IPS-15b (cell line): ENCODE measurements around the gene ILKAP.

ENCODE experiments used
- H3K27me3 ChIP-seq: one replicate; pipeline ENCODE4 v1.6.1; 2013; ENCODE audit warnings: low read length; ENCODE audit not compliant: control insufficient read depth, insufficient read depth
- H3K36me3 ChIP-seq: one replicate; pipeline ENCODE4 v1.6.1; 2013; ENCODE audit warnings: low read length; ENCODE audit not compliant: control insufficient read depth, insufficient read depth
- H3K4me1 ChIP-seq: one replicate; pipeline ENCODE4 v1.6.1; 2013; ENCODE audit warnings: mild to moderate bottlenecking, low read length; ENCODE audit not compliant: control insufficient read depth, insufficient read depth
- H3K4me3 ChIP-seq: one replicate; pipeline ENCODE4 v1.5.1; 2013; ENCODE audit warnings: low read depth, low read length
- H3K9ac ChIP-seq: one replicate; pipeline ENCODE4 v1.6.1; 2013; ENCODE audit warnings: low read depth, mild to moderate bottlenecking, low read length
- H3K9me3 ChIP-seq: one replicate; pipeline ENCODE4 v1.6.1; 2013; ENCODE audit warnings: mild to moderate bottlenecking, low read length; ENCODE audit not compliant: control insufficient read depth, insufficient read depth

The ILKAP gene

DNA sequence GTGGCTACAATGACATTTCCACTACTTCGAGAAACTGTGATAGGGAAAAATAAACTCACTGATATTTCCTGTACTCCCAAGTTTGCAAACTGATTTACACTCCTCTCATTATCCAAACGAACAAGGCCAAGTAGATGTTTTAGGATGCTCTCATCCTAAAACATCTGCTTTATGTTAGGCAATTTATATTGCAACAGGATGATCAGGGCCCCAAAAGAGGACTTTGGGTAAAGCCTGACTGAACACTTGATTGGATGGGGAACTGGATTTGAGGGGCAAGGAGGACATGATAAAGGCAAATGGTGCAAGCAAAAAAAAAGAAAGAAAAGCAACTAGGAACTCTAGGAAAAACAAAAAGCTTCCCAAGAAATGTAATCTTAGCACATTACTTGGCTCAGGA is 38.5 kb upstream of the ILKAP start:
- peaks cover 40% of the 10 kb centered on the region for H3K27me3 ChIP-seq
- no peaks in the 10 kb centered on the region for H3K4me1 ChIP-seq
- no peak overlapping the region for H3K9ac ChIP-seq
- peaks cover 3% of the 10 kb centered on the region for H3K36me3 ChIP-seq
- H3K9me3 ChIP-seq: no peaks in the 10 kb centered on the region
- H3K4me3 ChIP-seq: no peak overlapping the region

DNA sequence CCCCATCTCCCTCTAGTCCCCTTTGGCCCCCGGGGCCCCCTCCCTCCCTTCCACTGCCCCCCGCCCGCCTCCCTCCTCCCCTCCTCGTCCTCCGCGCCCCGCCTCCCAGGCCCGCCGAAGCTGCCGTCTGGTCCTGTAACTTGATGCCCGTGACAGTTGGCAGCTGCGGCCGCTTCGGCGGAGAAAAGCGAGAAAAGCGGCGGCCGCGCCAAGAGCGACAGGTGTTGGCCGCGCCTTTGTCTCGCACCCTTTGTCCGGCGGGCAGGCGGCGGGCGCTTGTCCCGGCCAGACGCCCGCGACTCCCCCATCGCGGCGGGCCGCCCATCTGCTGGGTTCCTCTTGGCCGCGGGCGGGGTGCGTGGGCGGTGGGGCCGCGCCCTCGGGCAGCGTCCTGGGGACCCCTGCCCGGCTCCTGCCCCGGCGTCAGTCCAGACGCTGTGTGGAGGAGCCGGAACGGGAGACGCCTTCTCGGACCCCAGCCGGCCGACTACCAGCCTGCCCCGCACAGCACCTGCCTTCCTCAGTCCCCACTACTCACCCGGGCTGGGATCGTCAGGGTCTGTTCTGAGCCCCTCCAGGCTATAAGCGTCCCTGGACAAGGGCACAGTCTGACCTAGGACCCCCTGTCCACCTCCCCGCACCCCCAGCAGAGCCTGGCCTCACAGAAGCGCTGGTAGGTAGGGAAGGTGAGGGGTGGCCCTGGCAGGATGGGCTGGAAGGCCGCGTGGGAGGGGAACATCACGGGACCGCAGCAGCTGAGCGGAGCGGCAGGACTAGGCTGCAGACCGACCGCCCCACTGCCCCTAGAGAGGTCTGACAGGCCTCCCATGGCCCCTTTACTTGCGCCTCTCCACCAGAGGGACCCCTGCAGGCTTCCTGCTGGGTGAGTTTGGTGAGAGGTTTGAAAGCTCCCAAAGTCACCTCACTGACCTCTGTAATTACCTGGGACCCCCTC is 37.5 kb upstream of the ILKAP start:
- H3K9ac ChIP-seq: no peak overlapping the region
- peaks cover 50% of the 10 kb centered on the region for H3K27me3 ChIP-seq
- H3K4me3 ChIP-seq: peak overlapping the region; percentile 67
- peaks cover 3% of the 10 kb centered on the region for H3K36me3 ChIP-seq
- no peaks in the 10 kb centered on the region for H3K4me1 ChIP-seq
- no peaks in the 10 kb centered on the region for H3K9me3 ChIP-seq

- Histone ChIP-seq H3K9ac (no peak within 1 kb of the TSS), H3K9me3 (no peaks in the 10 kb centered on the region), H3K27me3 (peaks cover 59% of the 10 kb centered on the region), H3K4me1 (no peaks in the 10 kb centered on the region), H3K4me3 (peak within 1 kb of the TSS; percentile 67), H3K36me3 (peaks cover under 1% of the 10 kb centered on the region)
Measured at GRCh38 chr2:238239863-238240756, 36.6 kb upstream of the ILKAP start, which contains the start of gene HES6. Gene HES6, minus strand, starts transcription at chr2:238240038. Its CDS starts 133 bp downstream, at chr2:238239905.

DNA sequence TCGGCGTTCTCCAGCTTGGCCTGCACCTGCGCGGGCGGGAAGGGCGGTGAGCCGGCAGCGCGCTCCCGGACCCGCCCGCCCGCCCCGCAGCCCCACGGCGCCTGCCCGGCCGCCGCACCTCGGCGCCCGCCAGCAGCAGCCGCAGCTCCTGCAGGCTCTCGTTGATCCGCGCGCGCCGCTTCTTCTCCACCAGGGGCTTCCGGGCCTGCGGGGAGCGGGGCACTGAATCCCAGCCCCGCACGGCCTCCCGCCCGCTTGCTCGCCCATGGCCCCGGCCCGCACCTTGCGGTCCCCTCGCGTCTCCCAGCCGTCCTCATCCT is 36.0 kb upstream of the ILKAP start:
- Histone ChIP-seq H3K9ac (no peak overlapping the region), H3K4me1 (no peaks in the 10 kb centered on the region), H3K4me3 (peak overlapping the region; percentile 50), H3K9me3 (no peaks in the 10 kb centered on the region), H3K36me3 (no peaks in the 10 kb centered on the region), H3K27me3 (peaks cover 60% of the 10 kb centered on the region)

GRCh38 chr2:238238766-238239542 is 35.5 kb upstream of the ILKAP start:
- H3K4me3 ChIP-seq: peak overlapping the region; percentile 46
- H3K9ac ChIP-seq: no peak overlapping the region
- H3K4me1 ChIP-seq: no peaks in the 10 kb centered on the region
- H3K9me3 ChIP-seq: no peaks in the 10 kb centered on the region
- peaks cover 60% of the 10 kb centered on the region for H3K27me3 ChIP-seq
- H3K36me3 ChIP-seq: no peaks in the 10 kb centered on the region

DNA sequence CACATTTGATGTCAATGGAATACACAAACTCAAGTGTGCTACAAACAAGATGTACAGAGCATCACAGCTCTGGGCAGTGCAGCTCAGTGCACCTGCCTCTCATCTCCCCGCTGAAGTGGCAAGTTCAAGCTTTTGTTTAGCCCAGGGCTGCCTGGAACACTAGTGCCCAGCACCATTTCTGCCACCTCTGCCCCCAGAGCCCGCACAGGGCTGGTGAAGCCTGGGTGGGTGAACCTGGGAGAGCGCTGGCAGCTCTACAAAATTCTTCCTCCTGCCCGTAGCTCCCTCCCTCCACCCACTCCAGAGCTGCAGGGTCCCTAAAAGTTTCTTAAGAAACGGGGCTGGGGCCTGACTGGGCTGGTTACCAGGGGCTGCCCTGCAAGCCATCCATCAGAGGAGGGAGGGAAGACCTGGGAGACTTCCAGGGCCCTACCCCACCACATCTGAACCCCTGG is 34.8 kb upstream of the ILKAP start:
- Histone ChIP-seq H3K9ac (no peak overlapping the region), H3K9me3 (no peaks in the 10 kb centered on the region), H3K4me3 (no peak overlapping the region), H3K4me1 (no peaks in the 10 kb centered on the region), H3K36me3 (no peaks in the 10 kb centered on the region), H3K27me3 (peaks cover 60% of the 10 kb centered on the region)

GRCh38 chr2:238237431-238238135 is 34.1 kb upstream of the ILKAP start:
- Histone ChIP-seq H3K4me1 (no peaks in the 10 kb centered on the region), H3K9ac (no peak overlapping the region), H3K27me3 (peaks cover 58% of the 10 kb centered on the region), H3K4me3 (no peak overlapping the region), H3K36me3 (no peaks in the 10 kb centered on the region), H3K9me3 (no peaks in the 10 kb centered on the region)

DNA sequence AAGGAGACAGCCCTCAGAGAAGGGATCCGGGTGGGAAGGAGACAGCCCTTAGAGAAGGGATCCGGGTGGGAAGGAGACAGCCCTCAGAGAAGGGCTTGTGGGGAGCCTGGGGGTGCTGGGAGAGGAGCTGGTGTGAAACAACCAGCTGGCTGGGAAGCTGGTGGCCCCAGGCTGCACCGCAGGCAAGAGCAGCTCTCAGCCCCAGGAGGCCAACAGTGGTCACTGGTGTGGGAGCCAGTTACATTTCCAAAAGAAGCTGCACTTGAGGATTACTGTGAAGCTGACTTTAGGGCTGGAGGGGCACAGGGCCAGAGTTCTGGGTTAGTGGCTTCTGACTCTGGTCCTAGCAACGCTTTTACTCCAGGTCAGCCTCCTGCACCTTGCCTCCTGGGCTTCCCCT is 33.1 kb upstream of the ILKAP start:
- H3K36me3 ChIP-seq: no peaks in the 10 kb centered on the region
- peaks cover 48% of the 10 kb centered on the region for H3K27me3 ChIP-seq
- no peaks in the 10 kb centered on the region for H3K9me3 ChIP-seq
- no peak overlapping the region for H3K4me3 ChIP-seq
- no peaks in the 10 kb centered on the region for H3K4me1 ChIP-seq
- no peak overlapping the region for H3K9ac ChIP-seq

GRCh38 chr2:238235856-238236255 is 32.4 kb upstream of the ILKAP start:
- Histone ChIP-seq H3K9me3 (no peaks in the 10 kb centered on the region), H3K9ac (no peak overlapping the region), H3K27me3 (peaks cover 46% of the 10 kb centered on the region), H3K36me3 (no peaks in the 10 kb centered on the region), H3K4me1 (no peaks in the 10 kb centered on the region), H3K4me3 (no peak overlapping the region)

GRCh38 chr2:238235331-238235732 is 31.8 kb upstream of the ILKAP start:
- Histone ChIP-seq H3K9ac (no peak overlapping the region), H3K36me3 (no peaks in the 10 kb centered on the region), H3K9me3 (no peaks in the 10 kb centered on the region), H3K4me1 (no peaks in the 10 kb centered on the region), H3K27me3 (peaks cover 52% of the 10 kb centered on the region), H3K4me3 (no peak overlapping the region)

DNA sequence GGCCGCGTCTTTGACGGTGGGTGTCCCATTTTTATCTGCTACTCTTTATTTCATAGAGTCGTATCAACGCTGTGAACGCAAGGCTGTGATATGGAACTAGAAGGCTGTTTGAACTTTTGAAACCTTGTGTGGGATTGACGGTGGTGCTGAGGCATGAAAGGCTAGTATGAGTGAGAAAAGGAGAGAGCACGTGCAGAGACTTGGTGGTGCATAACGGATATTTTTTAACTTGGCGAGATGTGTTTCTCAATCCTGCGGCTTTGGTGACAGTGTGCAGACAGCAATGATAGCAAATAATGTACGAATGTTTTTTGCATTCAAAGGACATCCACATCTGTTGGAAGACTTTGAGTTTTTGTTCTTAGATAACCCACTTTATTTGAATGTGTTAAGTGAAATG is 30.1 kb upstream of the ILKAP start:
- no peak overlapping the region for H3K4me3 ChIP-seq
- no peak overlapping the region for H3K9ac ChIP-seq
- peaks cover 59% of the 10 kb centered on the region for H3K27me3 ChIP-seq
- H3K9me3 ChIP-seq: no peaks in the 10 kb centered on the region
- H3K4me1 ChIP-seq: no peaks in the 10 kb centered on the region
- no peaks in the 10 kb centered on the region for H3K36me3 ChIP-seq
